22Rv1 (cell line): Measurements from ENCODE around the gene DNAJC8.

ENCODE experiments used
- CTCF ChIP-seq: fragments of 450-650 bp; IDR thresholded peaks from 2 replicates; pipeline ENCODE4 v1.5.1; 2017; ENCODE audit warnings: mild to moderate bottlenecking
- ZFX ChIP-seq: fragments of 450-650 bp; IDR thresholded peaks from 2 replicates; pipeline ENCODE4 v1.6.1; 2017; ENCODE audit warnings: antibody characterized with exemption, borderline replicate concordance

- TF ChIP-seq CTCF (no peak), ZFX (no peak)
Observed at GRCh38 chr1:28173151-28173979, 59.5 kb downstream of the DNAJC8 start.
